SHP77 (cell line): ENCODE data around the gene ZNF383.
"Not testable (repeated sequence)": the region's sequence is repeated elsewhere in the genome, so short reads cannot be mapped to it uniquely, and the experiment has no call there.

ENCODE experiments used
- DNase-seq, 2 experiments: peaks; one replicate each; lab custom pipeline; 2025; lab: John Stamatoyannopoulos, UW

ZNF383 gene

DNA sequence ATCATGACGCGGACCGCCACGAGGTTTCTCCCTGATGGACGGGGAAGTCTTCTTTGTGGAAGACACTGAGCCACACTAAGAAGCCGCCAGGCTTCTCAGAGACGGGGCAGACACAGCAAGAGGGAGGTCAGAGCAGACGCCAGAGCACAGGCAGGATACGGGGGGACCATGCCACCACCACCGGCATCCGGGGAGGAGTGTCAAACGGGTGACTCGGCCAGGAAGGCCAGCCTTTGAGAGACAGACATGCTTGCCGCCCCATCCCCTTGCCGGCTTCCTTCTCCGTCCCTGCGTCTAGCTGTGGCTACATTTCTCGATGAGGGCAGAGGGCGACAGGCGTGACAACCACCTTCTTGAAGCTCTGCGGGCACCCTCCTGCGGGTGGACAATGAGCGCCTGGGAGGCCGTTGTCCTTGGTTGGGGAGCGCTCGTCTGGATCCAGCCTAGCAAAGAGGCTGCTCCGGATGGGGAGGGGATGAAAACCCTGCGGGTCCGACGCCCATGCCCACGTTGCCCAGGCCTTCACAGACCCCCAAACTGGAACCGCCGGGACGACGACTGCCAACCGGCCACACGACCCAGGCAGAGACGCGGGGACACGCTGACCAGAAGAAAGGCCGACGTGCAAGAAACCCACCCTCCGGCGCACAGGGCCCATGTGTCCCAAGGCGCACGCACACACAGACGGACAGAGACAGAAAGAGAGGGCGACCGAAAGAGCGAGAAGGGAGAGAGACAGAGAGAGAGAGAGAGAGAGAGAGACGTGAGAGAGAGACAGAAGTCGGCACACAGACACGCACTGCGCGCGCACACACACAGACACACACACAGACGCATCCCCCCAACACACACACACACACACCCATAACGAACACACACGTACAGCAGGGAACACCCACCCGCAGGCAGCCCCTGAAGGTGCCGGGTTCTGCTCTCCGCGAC, 75.3 kb downstream of the ZNF383 start:
- not testable (repeated sequence) for DNase-seq

DNA sequence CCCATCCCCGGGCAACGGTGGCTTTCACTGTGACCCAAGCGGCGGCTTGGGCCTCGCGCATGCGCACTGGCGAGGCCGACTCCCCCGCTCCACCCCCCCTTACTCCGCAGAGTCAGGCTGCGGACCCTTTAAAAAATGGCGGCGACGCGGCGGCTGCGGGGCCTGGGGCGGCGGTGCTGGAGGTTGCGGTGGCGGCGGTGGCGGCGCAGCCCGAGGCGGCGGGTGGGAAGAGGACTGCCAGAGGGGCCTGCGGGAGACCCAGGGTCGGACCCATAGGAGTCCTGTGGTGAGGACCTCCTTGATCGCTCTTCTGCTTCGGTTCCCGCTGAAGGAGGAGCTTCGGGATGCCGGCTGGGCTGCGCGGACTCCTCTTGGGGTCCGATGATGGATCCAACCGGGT, 76.2 kb downstream of the ZNF383 start:
- DNase-seq: not testable (repeated sequence)
